Thymus (tissue), 11 donors: ENCODE measurements around the gene GALNTL6. TPM values are rescaled to one million over a fixed set of nuclear protein-coding genes. Genes with fewer than 3 reads are reported as not detected.
"Not testable (repeated sequence)": the region's sequence is repeated elsewhere in the genome, so short reads cannot be mapped to it uniquely, and the experiment has no call there.

Source experiments
- DNase-seq, 9 donors: peaks; one replicate each; pipeline ENCODE4 v3.0.0-alpha.2; 2013; ENCODE audit warnings: low spot score in 9 of 9, low read depth in 6 of 9, missing footprints in 1 of 9
- H3K27ac ChIP-seq, 2 donors: one replicate each; pipeline ENCODE4 v1.5.1; 2013; ENCODE audit warnings: control low read depth in 1 of 2, low read depth in 1 of 2, low read length in 1 of 2, mild to moderate bottlenecking in 1 of 2, moderate library complexity in 1 of 2
- H3K27me3 ChIP-seq, 2 donors: one replicate each; pipeline ENCODE4 v1.5.1; 2013; ENCODE audit warnings: low read length in 1 of 2; ENCODE audit not compliant: control insufficient read depth in 2 of 2, insufficient read depth in 1 of 2
- H3K36me3 ChIP-seq, 2 donors: one replicate each; pipeline ENCODE4 v1.5.1; 2013; ENCODE audit warnings: low read length in 1 of 2, mild to moderate bottlenecking in 1 of 2, moderate library complexity in 1 of 2; ENCODE audit not compliant: control insufficient read depth in 2 of 2, insufficient read depth in 2 of 2
- H3K4me1 ChIP-seq, 2 donors: one replicate each; pipeline ENCODE4 v1.5.1; 2013; ENCODE audit warnings: low read length in 2 of 2; ENCODE audit not compliant: control insufficient read depth in 2 of 2, insufficient read depth in 2 of 2
- H3K4me3 ChIP-seq, 2 donors: one replicate each; pipeline ENCODE4 v1.5.1; 2013; ENCODE audit warnings: low read length in 2 of 2, control low read depth in 1 of 2, mild to moderate bottlenecking in 1 of 2
- H3K9me3 ChIP-seq, 2 donors: one replicate each; pipeline ENCODE4 v1.5.1; 2013; ENCODE audit warnings: low read length in 1 of 2, mild to moderate bottlenecking in 1 of 2; ENCODE audit not compliant: control insufficient read depth in 2 of 2, insufficient read depth in 1 of 2
- WGBS: extraction: QIAGEN DNeasy Blood & Tissue Kit; methylation state at CpG from one replicate; pipeline ENCODE4 v1.1.7; 2013; 5-methylcytosine and 5-hydroxymethylcytosine counted together
- polyA plus RNA-seq: library from polyadenylated mRNA; stranded (reverse); fragments of 200-250 nt; gene quantifications from one replicate; pipeline ENCODE4 v1.2.3, GENCODE V29; 2013
- total RNA-seq: library from RNA; stranded (reverse); fragments of 120-200 nt; gene quantifications from one replicate; pipeline ENCODE4 v1.2.4, GENCODE V29; 2013
- donor health status: healthy.

The GALNTL6 gene
- total and polyA plus RNA-seq, 2 donors: 0.05 TPM

DNA sequence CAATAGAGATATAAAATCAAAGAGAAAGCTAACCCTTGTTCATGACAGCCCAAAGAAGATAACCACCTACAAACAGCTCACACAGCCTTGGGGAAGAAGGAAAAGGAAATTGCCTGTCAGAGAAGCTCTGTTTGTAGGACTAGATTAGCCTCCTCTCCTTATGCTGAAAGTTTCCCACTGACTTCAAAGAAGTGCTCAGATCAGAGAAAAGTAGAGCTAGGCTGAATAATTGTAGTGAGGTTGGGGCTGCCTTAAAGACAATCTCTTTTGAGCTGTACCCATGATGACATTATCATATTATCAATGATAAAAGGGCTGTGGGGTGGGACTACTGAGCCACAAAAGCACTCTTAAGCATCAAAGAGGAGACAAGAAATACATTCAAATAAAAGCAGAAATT is 1132.4 kb downstream of the GALNTL6 start:
- H3K4me1 ChIP-seq: no peaks in the 10 kb centered on the region
- H3K27me3 ChIP-seq: no peaks in the 10 kb centered on the region
- no peaks in the 10 kb centered on the region for H3K36me3 ChIP-seq
- H3K27ac ChIP-seq: no peak overlapping the region
- no peaks in the 10 kb centered on the region for H3K9me3 ChIP-seq
- DNase-seq: no peak
- H3K4me3 ChIP-seq: no peak overlapping the region

DNA sequence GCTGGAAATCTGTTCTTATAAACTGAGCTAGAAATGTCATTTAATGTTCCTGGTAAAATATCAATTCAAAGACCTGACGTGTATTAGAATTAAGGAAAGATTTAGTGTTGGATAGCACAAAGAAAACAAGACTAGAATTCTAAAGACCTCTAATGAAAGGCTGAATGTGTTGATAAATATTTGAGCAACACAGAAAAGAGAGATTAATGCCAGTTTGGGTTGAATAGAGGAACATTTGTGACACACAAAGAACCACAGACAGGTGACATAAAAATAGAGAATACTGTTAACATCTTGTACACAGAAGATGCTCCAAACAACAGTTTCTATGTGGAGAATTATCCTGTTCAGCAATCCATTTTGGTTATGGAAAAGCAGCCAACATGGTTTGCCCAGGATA is 1133.3 kb downstream of the GALNTL6 start:
- H3K4me1 ChIP-seq: no peaks in the 10 kb centered on the region
- H3K36me3 ChIP-seq: no peaks in the 10 kb centered on the region
- no peak for DNase-seq
- no peaks in the 10 kb centered on the region for H3K27me3 ChIP-seq
- no peak overlapping the region for H3K4me3 ChIP-seq
- 51% methylated on average over 1 of the region's 1 CpG for WGBS
- H3K27ac ChIP-seq: no peak overlapping the region
- H3K9me3 ChIP-seq: no peaks in the 10 kb centered on the region

GRCh38 chr4:172947594-172947993 is 1134.4 kb downstream of the GALNTL6 start:
- WGBS: 94% methylated on average over 3 of the region's 3 CpGs
- no peak for DNase-seq
- no peaks in the 10 kb centered on the region for H3K36me3 ChIP-seq
- H3K9me3 ChIP-seq: no peaks in the 10 kb centered on the region
- H3K27me3 ChIP-seq: no peaks in the 10 kb centered on the region
- H3K4me1 ChIP-seq: no peaks in the 10 kb centered on the region
- no peak overlapping the region for H3K27ac ChIP-seq
- no peak overlapping the region for H3K4me3 ChIP-seq

GRCh38 chr4:172950990-172951389 is 1137.8 kb downstream of the GALNTL6 start:
- Histone ChIP-seq H3K27ac (no peak overlapping the region), H3K36me3 (no peaks in the 10 kb centered on the region), H3K4me1 (no peaks in the 10 kb centered on the region), H3K9me3 (no peaks in the 10 kb centered on the region), H3K4me3 (no peak overlapping the region), H3K27me3 (no peaks in the 10 kb centered on the region)
- DNase-seq: no peak
- whole genome bisulfite sequencing: 94% methylated on average over 2 of the region's 2 CpGs

GRCh38 chr4:172951679-172952451 is 1138.7 kb downstream of the GALNTL6 start:
- Histone ChIP-seq H3K9me3 (no peaks in the 10 kb centered on the region), H3K27ac (no peak overlapping the region), H3K4me1 (no peaks in the 10 kb centered on the region), H3K4me3 (no peak overlapping the region), H3K36me3 (no peaks in the 10 kb centered on the region), H3K27me3 (no peaks in the 10 kb centered on the region)
- no peak for DNase-seq
- WGBS: 97% methylated on average over 11 of the region's 11 CpGs

DNA sequence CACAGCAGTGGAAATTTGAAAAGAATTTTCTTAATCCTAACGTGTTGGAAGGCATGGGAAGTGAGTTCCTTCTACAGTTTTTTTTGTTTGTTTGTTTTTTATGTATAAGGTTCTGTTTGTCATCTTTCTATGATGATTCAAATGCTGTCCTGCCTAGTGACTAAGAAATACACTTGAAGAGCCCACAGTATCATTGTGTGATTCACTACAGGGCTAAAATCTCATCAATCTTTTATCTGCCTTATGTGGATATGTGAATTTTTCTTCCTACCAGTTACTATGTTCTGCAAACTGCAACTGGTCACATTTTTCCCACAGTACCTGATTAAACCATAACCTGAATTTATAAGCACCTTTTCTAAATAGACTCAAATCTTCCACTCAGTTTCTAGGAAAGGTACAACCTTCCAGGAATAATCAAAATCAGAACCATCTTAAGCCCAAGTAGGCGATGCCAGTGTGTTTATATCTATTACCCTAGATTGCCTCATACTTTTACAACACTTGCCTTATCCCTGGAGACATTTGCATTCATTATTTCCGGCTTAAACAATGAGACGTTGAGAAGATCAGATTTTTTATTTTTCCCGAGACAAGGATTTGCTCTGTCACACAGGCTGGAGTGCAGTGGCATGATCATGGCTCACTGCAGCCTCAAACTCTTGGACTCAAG is 1140.8 kb downstream of the GALNTL6 start:
- WGBS: 93% methylated on average over 5 of the region's 5 CpGs
- H3K27ac ChIP-seq: no peak overlapping the region
- no peaks in the 10 kb centered on the region for H3K9me3 ChIP-seq
- no peaks in the 10 kb centered on the region for H3K27me3 ChIP-seq
- H3K4me1 ChIP-seq: no peaks in the 10 kb centered on the region
- H3K4me3 ChIP-seq: no peak overlapping the region
- DNase-seq: no peak
- H3K36me3 ChIP-seq: no peaks in the 10 kb centered on the region

GRCh38 chr4:172956340-172956739 is 1143.1 kb downstream of the GALNTL6 start:
- H3K27me3 ChIP-seq, H3K36me3 ChIP-seq, H3K4me1 ChIP-seq, H3K9me3 ChIP-seq, H3K4me3 ChIP-seq, DNase-seq, H3K27ac ChIP-seq: not testable (repeated sequence)
- WGBS: over 99% methylated on average over 3 of the region's 3 CpGs

DNA sequence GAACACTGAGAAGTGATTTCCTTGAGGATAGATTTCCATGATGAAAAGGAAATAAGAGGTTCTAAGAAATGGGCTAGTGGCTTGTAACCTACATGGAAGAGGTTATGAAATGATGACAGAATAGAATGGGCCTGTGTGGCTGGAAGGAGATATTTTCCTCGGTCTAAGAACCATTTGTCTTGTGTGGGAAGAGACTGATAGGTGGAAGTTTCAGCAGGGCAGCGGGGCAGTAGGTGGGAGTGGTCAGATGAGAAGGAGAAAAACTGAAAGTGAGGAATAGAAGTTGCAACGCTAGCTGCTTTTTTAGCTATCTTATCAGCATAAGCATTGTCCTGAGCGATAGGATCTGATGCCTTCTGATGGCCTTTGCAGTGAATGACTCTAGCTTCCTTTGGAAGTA is 1144.0 kb downstream of the GALNTL6 start:
- Histone ChIP-seq H3K4me1 (no peaks in the 10 kb centered on the region), H3K27me3 (no peaks in the 10 kb centered on the region), H3K4me3 (no peak overlapping the region), H3K9me3 (no peaks in the 10 kb centered on the region), H3K27ac (no peak overlapping the region), H3K36me3 (no peaks in the 10 kb centered on the region)
- no peak for DNase-seq
- 94% methylated on average over 4 of the region's 4 CpGs for WGBS

DNA sequence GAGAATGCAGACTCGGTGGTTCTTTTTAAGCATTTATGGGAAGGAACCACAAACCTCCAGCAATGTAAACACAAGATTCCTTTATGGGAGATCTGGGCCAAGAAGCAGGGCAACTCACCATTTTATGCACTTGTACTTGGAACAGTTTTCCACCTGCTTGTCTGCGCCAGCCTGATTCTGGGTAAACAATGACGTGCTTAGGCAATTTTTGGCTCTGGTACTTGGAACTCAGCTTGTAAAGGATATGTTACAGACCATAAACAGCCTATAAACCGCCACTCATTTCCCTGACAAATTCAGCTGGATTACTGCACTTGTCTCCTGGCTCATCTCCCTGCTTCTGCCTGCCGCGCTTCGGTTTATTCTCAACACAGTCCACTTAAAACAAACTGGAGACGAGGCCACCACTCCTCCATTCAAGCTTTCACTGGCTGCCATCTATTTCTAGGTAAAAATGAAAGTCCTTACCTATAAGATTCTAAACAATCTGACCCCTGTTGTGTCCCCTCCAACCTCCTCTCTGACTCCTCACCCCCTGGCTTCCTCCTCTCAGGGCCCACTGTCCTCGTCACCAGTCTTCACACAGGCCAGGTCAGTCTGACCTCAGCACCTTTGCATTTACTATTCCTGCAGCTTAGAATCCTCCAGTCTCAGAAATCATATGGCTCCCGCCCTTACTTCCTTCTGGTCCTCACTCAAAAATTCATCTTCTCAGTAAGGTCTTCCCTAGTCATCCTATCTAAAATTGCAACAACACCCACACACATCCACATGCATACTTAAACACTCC is 1149.6 kb downstream of the GALNTL6 start:
- Histone ChIP-seq H3K27ac (no peak overlapping the region), H3K4me3 (no peak overlapping the region), H3K4me1 (no peaks in the 10 kb centered on the region), H3K9me3 (no peaks in the 10 kb centered on the region), H3K27me3 (no peaks in the 10 kb centered on the region), H3K36me3 (no peaks in the 10 kb centered on the region)
- no peak for DNase-seq
- 94% methylated on average over 10 of the region's 10 CpGs for WGBS
